Endodermal cell (in vitro differentiated cells): ENCODE results near the gene GALE. TPM values are rescaled to one million over a fixed set of nuclear protein-coding genes. Genes with fewer than 3 reads are reported as not detected.
"Not testable (repeated sequence)": the region's sequence is repeated elsewhere in the genome, so short reads cannot be mapped to it uniquely, and the experiment has no call there.

Experiments used
- DNase-seq: peaks from one replicate; pipeline ENCODE4 v3.0.0-alpha.2; 2017
- H3K27ac ChIP-seq: 2 replicates; pipeline ENCODE4 v1.5.1; 2013; ENCODE audit warnings: mild to moderate bottlenecking, low read depth, low read length, moderate library complexity
- H3K27me3 ChIP-seq: 2 replicates; pipeline ENCODE4 v1.6.1; 2013; ENCODE audit warnings: mild to moderate bottlenecking, low read length, moderate library complexity; ENCODE audit not compliant: insufficient read depth, control insufficient read depth, poor library complexity, severe bottlenecking
- H3K36me3 ChIP-seq: 2 replicates; pipeline ENCODE4 v1.7.0; 2013; ENCODE audit warnings: mild to moderate bottlenecking, low read length, moderate library complexity; ENCODE audit not compliant: control insufficient read depth, insufficient read depth
- H3K4me1 ChIP-seq: one replicate; pipeline ENCODE4 v1.7.0; 2013; ENCODE audit warnings: low read length; ENCODE audit not compliant: control insufficient read depth, insufficient read depth
- H3K4me3 ChIP-seq: 2 replicates; pipeline ENCODE4 v1.5.1; 2013; ENCODE audit warnings: mild to moderate bottlenecking, low read length, moderate library complexity
- H3K9ac ChIP-seq: 2 replicates; pipeline ENCODE4 v1.6.1; 2013; ENCODE audit warnings: mild to moderate bottlenecking, low read length, moderate library complexity; ENCODE audit not compliant: poor library complexity, severe bottlenecking; ENCODE audit errors: extremely low read depth
- H3K9me3 ChIP-seq: 2 replicates; pipeline ENCODE4 v1.6.1; 2013; ENCODE audit warnings: mild to moderate bottlenecking, low read length, moderate library complexity; ENCODE audit not compliant: control insufficient read depth
- H3K27ac Mint-ChIP-seq: 2 replicates; pipeline ENCODE4 v1.8.0; 2020; ENCODE audit warnings: mixed read lengths
- H3K27me3 Mint-ChIP-seq: 2 replicates; pipeline ENCODE4 v1.8.0; 2021; ENCODE audit warnings: mild to moderate bottlenecking, mixed read lengths; ENCODE audit not compliant: insufficient read depth
- H3K36me3 Mint-ChIP-seq: 2 replicates; pipeline ENCODE4 v1.8.0; 2020; ENCODE audit warnings: low read depth, mixed read lengths
- H3K4me1 Mint-ChIP-seq: 2 replicates; pipeline ENCODE4 v1.8.0; 2020; ENCODE audit warnings: mixed read lengths
- H3K4me3 Mint-ChIP-seq: 2 replicates; pipeline ENCODE4 v1.8.0; 2020; ENCODE audit warnings: mild to moderate bottlenecking, moderate library complexity, mixed read lengths
- H3K9me3 Mint-ChIP-seq: 2 replicates; pipeline ENCODE4 v1.8.0; 2020; ENCODE audit warnings: mild to moderate bottlenecking, mixed read lengths
- WGBS, 2 experiments: methylation state at CpG; one replicate each; pipeline versions ENCODE4 v1.1.5 to v1.1.7; 2013; ENCODE audit warnings: missing lambda C conversion rate in 2 of 2, mixed read lengths in 1 of 2; ENCODE audit not compliant: insufficient coverage in 1 of 2, insufficient read length in 1 of 2; 5-methylcytosine and 5-hydroxymethylcytosine counted together
- total RNA-seq, 2 donors: library from RNA; stranded (reverse); fragmentation: NEBNext Ultra II Directional in 1 of 2; extraction: Animal tissue kit (Norgen Biotek cat#: 25700) in 1 of 2; gene quantifications; 2 replicates in 1 of 2; 3 replicates in 1 of 2; pipeline ENCODE4 v1.2.1, GENCODE V29; 2021
- TF ChIP-seq, protein P1 (sequence below): fragments of 200-600 bp; sonication (generic); conservative IDR thresholded peaks from 2 replicates; pipeline ENCODE4 v1.5.0; 2021; ENCODE audit warnings: antibody characterized with exemption, mild to moderate bottlenecking

The GALE gene
- total RNA-seq, 2 donors from 2014 or later, result 60.4 to 66.0 TPM

DNA sequence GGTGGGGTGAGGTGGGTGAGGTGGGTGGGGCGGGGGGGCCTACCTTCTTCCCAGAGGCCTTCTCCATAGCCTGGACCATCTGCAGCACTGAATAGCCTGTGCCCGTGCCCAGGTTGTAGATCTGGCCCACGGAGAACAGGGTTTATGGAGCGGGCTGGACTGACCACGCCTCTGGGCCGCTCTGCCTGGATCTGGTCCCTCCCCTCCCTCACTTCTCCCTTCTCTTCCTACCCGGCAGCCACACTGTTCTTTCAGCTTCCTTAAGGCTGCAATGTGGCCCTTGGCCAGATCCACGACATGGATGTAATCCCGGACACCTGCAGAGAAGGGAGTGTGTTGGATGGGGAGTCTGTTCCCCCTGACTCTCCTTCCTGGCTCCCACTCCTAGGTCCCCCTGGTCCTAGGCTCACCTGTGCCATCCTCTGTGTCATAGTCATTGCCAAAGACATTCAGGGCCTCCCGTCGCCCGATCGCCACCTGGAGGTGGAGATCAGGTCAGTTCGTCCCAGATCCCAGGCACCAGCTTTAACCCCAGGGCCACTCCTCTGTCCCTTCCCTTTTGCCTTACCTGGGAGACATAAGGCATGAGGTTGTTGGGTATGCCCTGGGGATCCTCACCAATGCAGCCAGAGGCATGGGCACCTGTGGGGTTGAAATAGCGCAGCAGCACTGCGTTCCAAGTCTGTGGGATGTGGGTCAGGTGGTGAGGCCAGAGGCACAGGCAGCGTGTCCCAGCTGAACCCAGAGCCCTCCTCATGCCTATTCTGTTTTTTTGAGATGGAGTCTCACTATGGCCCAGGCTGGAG lies 3.9 kb downstream of the GALE start:
- no peaks in the 10 kb centered on the region for H3K9me3 Mint-ChIP-seq
- H3K4me1 ChIP-seq, result peaks cover 11% of the 10 kb centered on the region
- DNase-seq, result peak; percentile 78
- H3K36me3 ChIP-seq, result peaks cover 34% of the 10 kb centered on the region
- H3K27ac Mint-ChIP-seq, result no peak overlapping the region
- peaks cover 30% of the 10 kb centered on the region for H3K36me3 Mint-ChIP-seq
- 86 to 94% methylated on average over 10 to 16 of the region's 17 CpGs for WGBS, 2 experiments
- no peak overlapping the region for H3K9ac ChIP-seq
- H3K27me3 Mint-ChIP-seq, result no peaks in the 10 kb centered on the region
- H3K4me3 Mint-ChIP-seq, result no peak overlapping the region
- no peaks in the 10 kb centered on the region for H3K27me3 ChIP-seq
- no peaks in the 10 kb centered on the region for H3K9me3 ChIP-seq
- TF ChIP-seq, protein P1, sequence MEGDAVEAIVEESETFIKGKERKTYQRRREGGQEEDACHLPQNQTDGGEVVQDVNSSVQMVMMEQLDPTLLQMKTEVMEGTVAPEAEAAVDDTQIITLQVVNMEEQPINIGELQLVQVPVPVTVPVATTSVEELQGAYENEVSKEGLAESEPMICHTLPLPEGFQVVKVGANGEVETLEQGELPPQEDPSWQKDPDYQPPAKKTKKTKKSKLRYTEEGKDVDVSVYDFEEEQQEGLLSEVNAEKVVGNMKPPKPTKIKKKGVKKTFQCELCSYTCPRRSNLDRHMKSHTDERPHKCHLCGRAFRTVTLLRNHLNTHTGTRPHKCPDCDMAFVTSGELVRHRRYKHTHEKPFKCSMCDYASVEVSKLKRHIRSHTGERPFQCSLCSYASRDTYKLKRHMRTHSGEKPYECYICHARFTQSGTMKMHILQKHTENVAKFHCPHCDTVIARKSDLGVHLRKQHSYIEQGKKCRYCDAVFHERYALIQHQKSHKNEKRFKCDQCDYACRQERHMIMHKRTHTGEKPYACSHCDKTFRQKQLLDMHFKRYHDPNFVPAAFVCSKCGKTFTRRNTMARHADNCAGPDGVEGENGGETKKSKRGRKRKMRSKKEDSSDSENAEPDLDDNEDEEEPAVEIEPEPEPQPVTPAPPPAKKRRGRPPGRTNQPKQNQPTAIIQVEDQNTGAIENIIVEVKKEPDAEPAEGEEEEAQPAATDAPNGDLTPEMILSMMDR, result peak; percentile 63
- H3K4me1 Mint-ChIP-seq, result peaks cover 12% of the 10 kb centered on the region
- no peak overlapping the region for H3K27ac ChIP-seq
- H3K4me3 ChIP-seq, result no peak overlapping the region

DNA sequence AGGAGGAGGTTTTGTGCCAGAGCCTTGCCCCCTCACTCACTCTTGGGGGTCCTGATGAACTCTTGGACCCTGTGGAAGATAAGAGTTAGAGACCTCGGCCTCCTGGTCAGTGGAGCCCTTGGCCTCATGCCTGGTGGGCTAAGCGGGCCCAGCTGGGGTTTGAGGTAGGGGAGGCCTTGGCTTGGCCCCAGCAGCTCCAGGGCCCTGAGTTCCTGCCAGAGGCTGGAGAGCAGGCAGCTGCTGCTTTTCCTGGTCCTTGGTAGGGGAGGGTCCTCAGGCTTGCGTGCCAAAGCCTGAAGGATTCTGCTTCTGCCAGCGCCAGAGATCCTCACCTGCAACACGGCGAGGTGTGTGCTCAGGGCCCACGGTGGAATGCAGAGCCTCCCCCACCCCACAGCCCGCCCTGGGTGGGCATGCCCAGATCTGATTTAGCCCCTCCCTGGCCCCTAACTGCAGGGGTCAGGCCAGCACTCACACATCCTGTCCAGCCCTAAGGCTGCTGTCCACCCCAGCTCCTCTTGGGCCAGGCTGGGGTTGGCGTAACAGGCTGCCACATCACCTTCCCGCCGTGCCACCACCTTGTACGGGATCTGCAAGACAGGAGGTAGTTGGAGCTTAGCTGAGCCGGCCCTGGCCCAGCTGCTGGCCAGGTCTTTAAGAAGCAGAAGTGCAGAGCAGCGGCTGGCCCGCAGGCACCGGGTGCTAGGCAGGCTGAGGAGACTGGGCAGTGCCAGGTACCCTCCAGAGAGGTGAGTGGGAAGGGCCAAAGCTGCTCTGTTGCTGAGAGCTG lies 4.7 kb downstream of the GALE start:
- H3K36me3 ChIP-seq, result peaks cover 34% of the 10 kb centered on the region
- no peak overlapping the region for H3K9ac ChIP-seq
- TF ChIP-seq, protein P1, result no peak
- no peak overlapping the region for H3K4me3 ChIP-seq
- H3K27ac Mint-ChIP-seq, result no peak overlapping the region
- H3K4me3 Mint-ChIP-seq, result no peak overlapping the region
- peaks cover 30% of the 10 kb centered on the region for H3K36me3 Mint-ChIP-seq
- no peak for DNase-seq
- peaks cover 7% of the 10 kb centered on the region for H3K4me1 ChIP-seq
- no peaks in the 10 kb centered on the region for H3K27me3 Mint-ChIP-seq
- H3K9me3 Mint-ChIP-seq, result no peaks in the 10 kb centered on the region
- H3K27me3 ChIP-seq, result no peaks in the 10 kb centered on the region
- peaks cover 10% of the 10 kb centered on the region for H3K4me1 Mint-ChIP-seq
- no peak overlapping the region for H3K27ac ChIP-seq
- 94 to 99% methylated on average over 9 to 16 of the region's 16 CpGs for WGBS, 2 experiments
- no peaks in the 10 kb centered on the region for H3K9me3 ChIP-seq

DNA sequence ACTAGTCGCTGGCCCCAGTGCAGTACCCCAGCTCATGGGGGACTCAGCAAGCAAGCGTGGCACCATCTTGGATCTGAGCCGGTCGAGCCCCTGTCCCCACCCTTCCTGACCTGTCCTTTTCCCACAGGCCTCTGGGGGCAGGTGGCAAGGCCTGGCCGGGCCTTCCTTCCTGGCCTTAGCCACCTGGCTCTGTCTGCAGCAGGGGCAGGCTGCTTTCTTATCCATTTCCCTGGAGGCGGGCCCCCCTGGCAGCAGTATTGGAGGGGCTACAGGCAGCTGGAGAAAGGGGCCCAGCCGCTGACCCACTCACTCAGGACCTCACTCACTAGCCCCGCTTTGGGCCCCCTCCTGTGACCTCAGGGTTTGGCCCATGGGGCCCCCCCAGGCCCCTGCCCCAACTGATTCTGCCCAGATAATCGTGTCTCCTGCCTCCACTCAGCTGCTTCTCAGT lies 5.8 kb downstream of the GALE start:
- not testable (repeated sequence) for H3K4me1 ChIP-seq, H3K4me3 Mint-ChIP-seq, DNase-seq, H3K27ac ChIP-seq, H3K27ac Mint-ChIP-seq, H3K27me3 Mint-ChIP-seq, H3K9me3 Mint-ChIP-seq, H3K9ac ChIP-seq, H3K4me3 ChIP-seq, H3K27me3 ChIP-seq, H3K9me3 ChIP-seq
- 95 to 100% methylated on average over 1 to 9 of the region's 9 CpGs for WGBS, 2 experiments
- peaks cover 30% of the 10 kb centered on the region for H3K36me3 Mint-ChIP-seq
- H3K36me3 ChIP-seq, result peaks cover 34% of the 10 kb centered on the region
- H3K4me1 Mint-ChIP-seq, result peaks cover 17% of the 10 kb centered on the region
